ENCODE results near the gene RFX3.
A peak's percentile ranks its signal among the peaks of the same experiment; 100 is the strongest.

The RFX3 gene

GRCh38 chr9:3475300-3476020 is 50.3 kb downstream of the RFX3 start:
- no peaks in the 10 kb centered on the region for H3K27me3 Mint-ChIP-seq (ENCODE audit: low read depth, poor library complexity)
- H3K9me3 Mint-ChIP-seq, result peaks cover 21% of the 10 kb centered on the region
- peaks cover 62% of the 10 kb centered on the region for H3K36me3 Mint-ChIP-seq (ENCODE audit: low read depth)
- no peak for DNase-seq
- no peak for TF ChIP-seq CTCF (IDR thresholded peaks at IDR 0.05)
- peaks cover 18% of the 10 kb centered on the region for H3K4me1 Mint-ChIP-seq
- no peak overlapping the region for H3K4me3 Mint-ChIP-seq
- peak overlapping the region; percentile 60 for H3K27ac Mint-ChIP-seq

GRCh38 chr9:3474821-3475220 is 51.0 kb downstream of the RFX3 start:
- Mint-ChIP-seq H3K4me1 (peaks cover 20% of the 10 kb centered on the region), H3K9me3 (peaks cover 21% of the 10 kb centered on the region), H3K36me3 (ENCODE audit: low read depth) (peaks cover 62% of the 10 kb centered on the region), H3K27ac (peak overlapping the region; percentile 60), H3K4me3 (no peak overlapping the region), H3K27me3 (ENCODE audit: low read depth, poor library complexity) (no peaks in the 10 kb centered on the region)
- DNase-seq, result no peak
- no peak for TF ChIP-seq CTCF (IDR thresholded peaks at IDR 0.05)

- Mint-ChIP-seq H3K27me3 (ENCODE audit: low read depth, poor library complexity) (no peaks in the 10 kb centered on the region), H3K4me3 (no peak overlapping the region), H3K27ac (no peak overlapping the region), H3K36me3 (ENCODE audit: low read depth) (peaks cover 50% of the 10 kb centered on the region), H3K4me1 (peaks cover 23% of the 10 kb centered on the region), H3K9me3 (peaks cover 13% of the 10 kb centered on the region)
- TF ChIP-seq CTCF (IDR thresholded peaks at IDR 0.05), result no peak
- DNase-seq, result no peak
Observed at GRCh38 chr9:3473405-3473804, 52.4 kb downstream of the RFX3 start.

GRCh38 chr9:3471883-3472282 is 53.9 kb downstream of the RFX3 start:
- no peak overlapping the region for H3K4me3 Mint-ChIP-seq
- H3K36me3 Mint-ChIP-seq (ENCODE audit: low read depth), result peaks cover 35% of the 10 kb centered on the region
- TF ChIP-seq CTCF (IDR thresholded peaks at IDR 0.05), result no peak
- no peaks in the 10 kb centered on the region for H3K9me3 Mint-ChIP-seq
- peaks cover 27% of the 10 kb centered on the region for H3K4me1 Mint-ChIP-seq
- DNase-seq, result no peak
- no peaks in the 10 kb centered on the region for H3K27me3 Mint-ChIP-seq (ENCODE audit: low read depth, poor library complexity)
- H3K27ac Mint-ChIP-seq, result no peak overlapping the region

- H3K27ac Mint-ChIP-seq, result no peak overlapping the region
- H3K36me3 Mint-ChIP-seq (ENCODE audit: low read depth), result peaks cover 26% of the 10 kb centered on the region
- H3K9me3 Mint-ChIP-seq, result peaks cover under 1% of the 10 kb centered on the region
- no peak overlapping the region for H3K4me3 Mint-ChIP-seq
- H3K4me1 Mint-ChIP-seq, result peaks cover 10% of the 10 kb centered on the region
- H3K27me3 Mint-ChIP-seq (ENCODE audit: low read depth, poor library complexity), result no peaks in the 10 kb centered on the region
- no peak for DNase-seq
- TF ChIP-seq CTCF (IDR thresholded peaks at IDR 0.05), result no peak
Observed at GRCh38 chr9:3468421-3469205, 57.2 kb downstream of the RFX3 start.
